Mucosa of stomach (tissue), 1 donor: ENCODE data around the gene CEP112.

ENCODE experiments used
- H3K27me3 ChIP-seq: one replicate; pipeline ENCODE4 v1.7.0; 2013; ENCODE audit warnings: mild to moderate bottlenecking, low read length; ENCODE audit not compliant: control insufficient read depth, insufficient read depth
- H3K36me3 ChIP-seq: one replicate; pipeline ENCODE4 v1.7.0; 2013; ENCODE audit warnings: low read length; ENCODE audit not compliant: control insufficient read depth, insufficient read depth
- H3K4me1 ChIP-seq: one replicate; pipeline ENCODE4 v1.7.0; 2013; ENCODE audit warnings: mild to moderate bottlenecking, low read length; ENCODE audit not compliant: control insufficient read depth, insufficient read depth
- H3K4me3 ChIP-seq: one replicate; pipeline ENCODE4 v1.7.0; 2013; ENCODE audit warnings: low read length
- H3K9ac ChIP-seq: one replicate; pipeline ENCODE4 v1.7.0; 2013; ENCODE audit warnings: mild to moderate bottlenecking, low read length, moderate library complexity
- H3K9me3 ChIP-seq: one replicate; pipeline ENCODE4 v1.7.0; 2013; ENCODE audit warnings: mild to moderate bottlenecking, low read length, moderate library complexity; ENCODE audit not compliant: control insufficient read depth
- donor health status: Pancreatic carcinoma.

Gene CEP112

DNA sequence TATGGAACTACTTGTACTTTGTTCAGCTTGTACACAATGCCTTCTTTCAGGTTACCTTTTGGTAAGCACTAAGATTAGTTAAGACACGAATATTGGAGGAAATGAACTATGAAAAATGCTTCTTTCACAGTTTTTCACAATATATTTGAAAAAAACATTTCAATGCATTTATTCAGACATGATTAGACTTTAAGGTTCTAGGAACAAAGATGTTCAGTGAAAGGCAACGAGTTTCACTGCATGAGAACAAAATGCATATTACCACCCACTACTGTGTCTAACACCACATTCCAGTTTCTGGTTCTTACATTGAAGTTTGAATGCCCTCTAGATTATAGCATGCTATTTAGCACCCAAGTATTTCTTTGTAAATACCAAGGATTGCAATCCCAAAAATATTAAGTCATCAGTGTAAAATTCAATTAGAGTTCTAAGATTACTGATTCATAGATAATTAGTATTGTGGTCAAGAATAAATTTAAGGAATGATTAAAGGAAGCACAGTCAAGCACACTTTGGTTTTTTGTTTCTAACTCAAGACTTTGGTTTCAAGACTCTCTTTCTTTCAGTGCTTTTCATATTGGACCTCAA is 261.7 kb downstream of the CEP112 start:
- H3K36me3 ChIP-seq, result no peaks in the 10 kb centered on the region
- H3K27me3 ChIP-seq, result no peaks in the 10 kb centered on the region
- no peak overlapping the region for H3K9ac ChIP-seq
- no peaks in the 10 kb centered on the region for H3K9me3 ChIP-seq
- no peak overlapping the region for H3K4me3 ChIP-seq
- H3K4me1 ChIP-seq, result no peaks in the 10 kb centered on the region

DNA sequence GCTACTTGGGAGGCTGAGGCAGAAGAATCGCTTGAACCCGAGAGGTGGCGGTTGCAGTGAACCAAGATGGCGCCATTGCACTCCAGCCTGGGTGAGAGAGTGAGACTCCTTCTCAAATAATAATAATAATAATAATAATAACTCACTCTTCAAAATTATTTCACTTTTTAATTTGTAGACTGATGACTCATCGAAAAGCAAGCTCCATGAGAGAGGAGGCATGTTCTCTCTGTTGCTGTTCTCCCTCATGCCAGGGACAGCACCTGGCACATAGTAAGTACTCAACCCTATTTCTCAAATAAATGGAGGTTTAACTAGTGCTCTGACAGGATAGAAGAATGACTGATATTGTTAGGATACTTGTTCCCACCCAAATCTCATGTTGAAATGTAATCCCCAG is 265.3 kb downstream of the CEP112 start:
- Histone ChIP-seq H3K9me3 (no peaks in the 10 kb centered on the region), H3K36me3 (no peaks in the 10 kb centered on the region), H3K4me3 (no peak overlapping the region), H3K9ac (no peak overlapping the region), H3K27me3 (no peaks in the 10 kb centered on the region), H3K4me1 (no peaks in the 10 kb centered on the region)

DNA sequence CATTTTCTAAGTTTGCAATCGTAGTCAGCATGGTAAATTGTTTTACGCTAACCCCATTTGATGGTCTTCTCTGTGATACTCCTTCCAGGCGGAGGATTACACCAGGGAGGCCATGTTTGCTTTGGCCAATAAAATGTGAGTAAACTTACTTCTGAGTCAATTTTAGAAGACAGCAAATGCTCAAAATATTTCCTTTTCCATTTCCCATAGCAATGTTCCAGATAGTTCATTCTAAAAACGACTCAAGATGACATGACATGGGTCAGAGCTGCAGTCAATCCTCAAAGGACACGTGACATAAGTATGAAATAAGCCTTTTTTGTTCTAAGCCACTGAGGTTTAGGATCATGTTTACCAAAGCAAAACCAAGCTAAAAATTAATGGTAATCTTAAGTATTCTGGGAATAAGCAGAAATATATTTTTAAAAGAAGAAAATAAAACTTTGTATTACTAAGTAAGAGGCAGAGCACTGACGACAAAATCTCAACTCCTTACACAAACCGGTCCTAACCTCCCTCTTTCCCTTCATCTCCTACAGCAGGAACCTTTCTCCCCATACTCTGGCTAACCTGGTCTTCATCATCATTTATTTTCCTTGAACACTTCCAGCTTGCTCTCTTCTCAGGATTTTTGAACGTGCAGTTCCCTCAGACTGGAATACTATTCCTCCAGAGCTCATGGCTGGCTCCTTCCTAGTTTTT is 266.2 kb downstream of the CEP112 start:
- peaks cover 2% of the 10 kb centered on the region for H3K4me1 ChIP-seq
- no peaks in the 10 kb centered on the region for H3K27me3 ChIP-seq
- no peaks in the 10 kb centered on the region for H3K9me3 ChIP-seq
- H3K9ac ChIP-seq, result no peak overlapping the region
- H3K36me3 ChIP-seq, result no peaks in the 10 kb centered on the region
- H3K4me3 ChIP-seq, result no peak overlapping the region

DNA sequence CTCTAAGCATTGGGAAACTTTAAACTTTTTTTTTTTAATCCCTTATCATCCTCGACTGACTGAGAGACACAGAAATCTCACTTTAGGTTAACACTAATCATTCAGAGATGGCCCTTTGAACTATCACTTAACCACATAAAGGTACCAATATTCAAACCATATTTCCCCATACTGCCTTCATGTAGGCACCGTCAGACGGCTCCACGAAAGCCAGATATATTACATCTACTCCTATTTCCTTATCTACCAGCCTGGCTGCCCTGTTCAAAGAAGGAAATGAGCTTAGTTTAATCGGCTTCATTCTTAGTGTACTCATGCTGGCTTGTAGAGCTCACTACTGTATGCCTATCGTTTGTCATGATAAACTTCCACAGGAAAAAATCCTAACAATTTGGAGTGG is 270.9 kb downstream of the CEP112 start:
- Histone ChIP-seq H3K36me3 (no peaks in the 10 kb centered on the region), H3K4me1 (peaks cover 10% of the 10 kb centered on the region), H3K9ac (no peak overlapping the region), H3K27me3 (no peaks in the 10 kb centered on the region), H3K4me3 (no peak overlapping the region), H3K9me3 (no peaks in the 10 kb centered on the region)

DNA sequence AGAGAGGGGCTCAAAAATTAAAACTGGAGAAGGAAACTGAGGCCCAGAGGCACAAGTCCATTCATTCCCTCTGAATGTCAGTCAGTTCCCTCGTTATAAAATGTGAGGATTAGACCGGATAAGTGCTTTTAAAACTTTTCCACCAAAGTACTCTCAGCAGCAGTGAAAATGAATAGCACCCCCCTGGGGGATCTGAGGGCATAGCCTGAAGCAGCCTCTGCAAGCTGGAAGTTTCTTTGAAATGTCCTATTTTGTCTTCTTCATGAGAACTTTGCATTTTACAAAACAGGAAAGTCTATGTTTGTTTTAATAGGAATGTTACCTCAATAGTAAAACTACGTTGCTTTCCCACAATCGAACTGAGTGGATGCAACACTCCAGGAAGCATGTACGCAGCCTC is 273.0 kb downstream of the CEP112 start:
- H3K9ac ChIP-seq, result no peak overlapping the region
- no peaks in the 10 kb centered on the region for H3K36me3 ChIP-seq
- H3K4me1 ChIP-seq, result peaks cover 10% of the 10 kb centered on the region
- H3K27me3 ChIP-seq, result no peaks in the 10 kb centered on the region
- no peaks in the 10 kb centered on the region for H3K9me3 ChIP-seq
- H3K4me3 ChIP-seq, result no peak overlapping the region

DNA sequence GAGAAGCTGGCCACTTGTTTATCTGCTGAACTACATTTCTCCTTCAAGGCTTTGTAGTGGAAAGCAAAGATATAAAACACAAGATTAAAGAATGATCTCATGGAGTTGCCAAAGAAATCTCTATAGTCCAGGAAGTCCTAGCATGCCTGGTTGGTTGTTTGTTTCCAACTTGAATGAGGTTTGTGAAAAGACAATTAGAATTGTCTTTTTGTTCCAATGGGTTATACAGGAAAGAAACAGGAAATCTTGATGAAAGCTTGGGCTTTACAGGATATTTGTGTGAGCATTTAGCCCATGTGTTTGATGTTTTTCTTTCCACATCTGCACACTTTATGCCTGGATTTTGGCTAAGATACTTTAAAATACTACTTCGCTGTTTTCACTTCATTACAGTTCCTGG is 273.4 kb downstream of the CEP112 start:
- no peaks in the 10 kb centered on the region for H3K9me3 ChIP-seq
- H3K36me3 ChIP-seq, result no peaks in the 10 kb centered on the region
- no peaks in the 10 kb centered on the region for H3K27me3 ChIP-seq
- no peak overlapping the region for H3K9ac ChIP-seq
- no peak overlapping the region for H3K4me3 ChIP-seq
- peaks cover 10% of the 10 kb centered on the region for H3K4me1 ChIP-seq

DNA sequence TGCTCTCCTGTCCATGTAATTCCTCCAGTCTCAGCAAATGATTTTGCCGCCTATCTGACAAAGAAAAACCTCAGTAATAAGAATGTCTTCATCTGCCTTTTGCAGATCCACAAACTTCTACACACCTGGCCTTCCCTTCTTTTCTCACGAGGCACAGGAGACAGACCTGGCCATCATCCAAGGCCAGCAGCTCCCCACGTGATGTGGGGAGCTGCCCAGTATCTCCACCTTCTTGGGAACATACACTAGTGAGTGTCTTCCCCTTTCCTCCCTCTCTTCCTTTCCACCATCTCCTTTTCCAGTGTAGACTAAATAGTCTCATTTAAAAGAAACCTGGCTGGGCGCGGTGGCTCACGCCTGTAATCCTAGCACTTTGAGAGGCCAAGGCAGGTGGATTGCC is 274.4 kb downstream of the CEP112 start:
- H3K9me3 ChIP-seq, result no peaks in the 10 kb centered on the region
- no peaks in the 10 kb centered on the region for H3K27me3 ChIP-seq
- no peaks in the 10 kb centered on the region for H3K36me3 ChIP-seq
- no peak overlapping the region for H3K9ac ChIP-seq
- H3K4me3 ChIP-seq, result no peak overlapping the region
- peaks cover 10% of the 10 kb centered on the region for H3K4me1 ChIP-seq

DNA sequence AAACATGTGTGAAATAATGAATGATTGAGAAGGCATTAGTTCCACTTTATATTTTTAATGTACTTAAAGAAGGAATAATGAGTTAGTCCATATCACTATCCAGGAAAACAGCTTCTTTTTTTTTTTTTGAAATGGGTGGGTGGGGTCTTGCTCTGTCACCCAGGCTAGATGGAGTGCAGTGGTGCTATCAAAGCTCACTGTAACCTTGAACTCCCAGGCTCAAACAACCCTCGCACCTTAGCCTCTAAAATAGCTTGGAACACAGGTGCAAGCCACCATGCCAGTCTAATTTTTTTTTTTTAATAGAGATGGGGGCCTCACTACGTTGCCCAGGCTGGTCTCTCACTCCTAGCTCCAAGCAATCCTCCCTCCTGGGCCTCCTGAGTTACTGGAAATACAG is 275.5 kb downstream of the CEP112 start:
- Histone ChIP-seq H3K27me3 (no peaks in the 10 kb centered on the region), H3K9me3 (no peaks in the 10 kb centered on the region), H3K36me3 (no peaks in the 10 kb centered on the region), H3K4me1 (peaks cover 10% of the 10 kb centered on the region), H3K9ac (no peak overlapping the region), H3K4me3 (no peak overlapping the region)

DNA sequence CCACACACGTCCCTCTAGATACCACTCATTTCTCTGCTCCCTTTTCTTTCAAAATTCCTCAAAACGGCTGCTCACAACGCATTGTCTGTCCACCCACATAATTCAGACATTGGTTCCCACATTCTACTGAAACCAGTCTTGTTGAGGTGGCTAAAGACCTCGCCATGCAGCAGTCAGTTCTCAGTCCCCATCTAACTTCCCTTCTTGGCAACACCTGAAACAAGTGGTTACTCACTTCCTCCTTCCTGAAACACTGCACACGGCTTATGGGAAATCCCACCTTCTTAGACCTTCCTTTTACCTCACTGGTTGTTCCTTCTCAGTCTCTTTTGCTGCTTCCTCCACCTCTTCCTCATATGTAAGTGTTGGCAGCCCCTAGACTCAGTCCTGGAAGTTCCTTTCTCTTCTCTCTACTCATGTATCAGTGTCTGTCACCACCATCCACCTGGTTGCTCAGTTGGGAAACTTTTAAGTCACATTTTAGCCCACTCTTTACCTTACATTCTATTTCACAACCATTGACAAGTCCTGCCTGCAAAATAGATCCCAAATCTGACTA is 277.1 kb downstream of the CEP112 start:
- H3K9ac ChIP-seq, result no peak overlapping the region
- H3K9me3 ChIP-seq, result no peaks in the 10 kb centered on the region
- H3K4me3 ChIP-seq, result no peak overlapping the region
- H3K36me3 ChIP-seq, result no peaks in the 10 kb centered on the region
- H3K27me3 ChIP-seq, result no peaks in the 10 kb centered on the region
- peaks cover 5% of the 10 kb centered on the region for H3K4me1 ChIP-seq

DNA sequence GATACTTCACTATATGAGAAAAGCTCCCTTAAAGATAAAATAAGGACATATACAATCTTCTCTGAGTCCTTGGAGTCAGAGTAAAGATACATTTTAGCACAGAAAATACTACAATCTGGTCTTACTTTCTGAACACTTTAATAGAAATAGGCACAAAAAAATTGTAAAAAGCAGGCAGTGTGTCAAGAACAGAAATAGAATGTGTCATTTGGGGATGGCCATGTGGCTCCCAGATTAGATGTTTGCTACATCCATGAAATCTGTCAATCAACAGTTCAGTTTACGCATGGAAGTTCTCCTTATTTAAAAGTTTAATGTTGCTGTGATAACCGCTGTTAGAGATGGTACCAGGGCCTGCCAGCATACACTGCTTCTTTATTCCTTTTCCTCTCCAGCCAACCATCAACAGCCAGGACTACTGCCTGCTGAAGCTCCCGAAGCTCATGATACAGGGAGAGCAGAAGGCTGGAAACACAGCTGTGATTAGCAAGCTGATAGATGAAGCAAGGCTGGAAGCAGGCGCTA is 278.5 kb downstream of the CEP112 start:
- Histone ChIP-seq H3K4me1 (peaks cover 3% of the 10 kb centered on the region), H3K4me3 (no peak overlapping the region), H3K36me3 (no peaks in the 10 kb centered on the region), H3K9me3 (no peaks in the 10 kb centered on the region), H3K9ac (no peak overlapping the region), H3K27me3 (no peaks in the 10 kb centered on the region)

DNA sequence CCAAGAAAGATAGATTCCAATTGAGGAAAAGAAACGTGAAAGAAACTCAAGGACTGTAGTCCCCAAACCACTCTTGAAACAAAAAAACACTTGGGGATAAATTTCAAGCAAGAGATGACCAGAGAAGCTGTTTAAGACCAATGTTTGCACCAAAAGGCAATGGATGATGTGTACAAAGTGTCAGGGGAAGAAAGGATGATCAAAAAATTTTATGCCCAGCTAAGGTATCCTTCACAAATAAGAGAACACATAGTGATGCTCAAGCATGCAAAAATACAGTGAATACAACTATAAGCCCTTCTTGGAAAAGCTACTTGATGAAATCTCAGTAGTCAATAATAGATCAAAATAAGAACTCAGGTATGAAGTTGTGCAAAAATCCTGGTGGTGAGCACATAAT is 281.1 kb downstream of the CEP112 start:
- Histone ChIP-seq H3K36me3 (no peaks in the 10 kb centered on the region), H3K4me1 (no peaks in the 10 kb centered on the region)

DNA sequence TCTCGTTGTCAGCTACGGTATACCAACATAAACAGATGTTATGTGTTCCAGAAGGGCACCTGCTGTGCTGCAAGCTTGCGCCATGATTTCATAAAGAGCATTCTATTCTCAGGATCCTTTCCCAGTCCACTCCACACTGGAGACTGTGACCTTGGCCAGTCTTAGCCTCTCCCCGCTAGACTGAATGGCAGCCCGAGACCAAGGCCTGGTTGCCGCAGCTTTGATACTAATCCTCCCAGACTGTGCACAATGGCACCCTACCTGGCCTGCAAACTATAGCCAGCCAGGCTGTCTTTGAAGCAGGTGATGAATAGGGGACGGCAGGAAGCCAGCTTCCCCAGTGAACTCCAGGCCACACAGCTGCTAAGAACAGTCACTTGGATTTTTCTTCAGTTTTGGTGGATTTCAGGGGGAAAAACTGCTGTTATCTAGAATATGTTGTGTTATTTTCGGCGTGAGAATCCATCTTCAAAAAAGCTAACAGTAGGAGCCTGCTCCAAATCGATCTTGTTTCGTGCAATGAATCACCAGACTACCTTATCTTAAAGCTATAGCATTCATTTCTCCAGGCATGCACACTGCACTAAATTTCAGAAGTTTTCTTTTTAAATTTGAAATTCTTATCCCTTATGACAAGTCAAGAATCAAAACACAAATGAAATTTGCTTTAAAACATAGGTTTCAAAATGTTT is 289.0 kb downstream of the CEP112 start:
- no peaks in the 10 kb centered on the region for H3K27me3 ChIP-seq
- H3K4me3 ChIP-seq, result no peak overlapping the region
- H3K4me1 ChIP-seq, result no peaks in the 10 kb centered on the region
- no peak overlapping the region for H3K9ac ChIP-seq
- no peaks in the 10 kb centered on the region for H3K36me3 ChIP-seq
- no peaks in the 10 kb centered on the region for H3K9me3 ChIP-seq

More for the DNA sequence above, 281.1 kb downstream of the CEP112 start:
- no peaks in the 10 kb centered on the region for H3K27me3 ChIP-seq
- no peak overlapping the region for H3K4me3 ChIP-seq
- H3K9ac ChIP-seq, result no peak overlapping the region
- no peaks in the 10 kb centered on the region for H3K9me3 ChIP-seq
